GM18498 (cell line): ENCODE data around the gene RAB40C.
A peak's percentile ranks its signal among the peaks of the same experiment; 100 is the strongest.

Source experiments
- ATAC-seq: cut with Tn5 transposase; IDR thresholded peaks from one replicate; pipeline ENCODE4 v1.9.1; 2021; ENCODE audit warnings: mild to moderate bottlenecking, moderate library complexity; ENCODE audit not compliant: unreplicated experiment

RAB40C gene

DNA sequence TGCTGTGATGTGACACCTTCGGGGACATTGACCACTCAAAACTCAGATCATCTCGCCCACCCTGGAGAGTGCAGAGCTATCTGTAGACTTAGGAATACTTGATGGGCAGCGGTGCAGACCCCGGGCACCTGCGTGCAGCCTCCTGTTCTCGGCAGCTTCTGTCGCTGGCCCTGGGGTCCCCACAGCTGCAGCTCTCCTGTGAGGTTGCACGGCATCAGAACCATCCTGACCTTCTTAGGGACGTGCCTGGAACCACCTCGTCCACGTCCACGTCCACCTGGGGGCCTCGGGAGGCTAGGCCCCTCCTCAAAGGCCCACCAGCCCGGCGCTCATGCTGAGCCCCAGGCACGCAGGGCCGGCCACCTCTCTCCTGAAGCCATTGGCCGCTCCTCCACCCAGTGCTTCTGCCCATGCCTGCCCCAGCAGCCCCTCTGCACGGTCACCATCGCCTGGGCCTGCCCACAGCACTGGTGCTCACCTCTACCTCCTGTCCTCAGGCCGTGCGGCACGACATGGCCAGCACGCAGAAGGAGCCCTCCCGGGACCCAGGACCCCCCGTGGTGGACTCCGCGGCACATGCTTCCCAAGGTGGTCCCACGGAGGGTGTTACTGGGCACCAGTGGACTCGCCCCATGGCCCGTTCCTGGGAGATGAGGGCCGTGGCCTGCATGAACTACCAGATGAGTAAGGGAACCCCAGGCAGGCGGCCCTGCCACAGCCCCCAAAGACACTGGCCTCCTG is 38.6 kb downstream of the RAB40C start:
- no peak for ATAC-seq

DNA sequence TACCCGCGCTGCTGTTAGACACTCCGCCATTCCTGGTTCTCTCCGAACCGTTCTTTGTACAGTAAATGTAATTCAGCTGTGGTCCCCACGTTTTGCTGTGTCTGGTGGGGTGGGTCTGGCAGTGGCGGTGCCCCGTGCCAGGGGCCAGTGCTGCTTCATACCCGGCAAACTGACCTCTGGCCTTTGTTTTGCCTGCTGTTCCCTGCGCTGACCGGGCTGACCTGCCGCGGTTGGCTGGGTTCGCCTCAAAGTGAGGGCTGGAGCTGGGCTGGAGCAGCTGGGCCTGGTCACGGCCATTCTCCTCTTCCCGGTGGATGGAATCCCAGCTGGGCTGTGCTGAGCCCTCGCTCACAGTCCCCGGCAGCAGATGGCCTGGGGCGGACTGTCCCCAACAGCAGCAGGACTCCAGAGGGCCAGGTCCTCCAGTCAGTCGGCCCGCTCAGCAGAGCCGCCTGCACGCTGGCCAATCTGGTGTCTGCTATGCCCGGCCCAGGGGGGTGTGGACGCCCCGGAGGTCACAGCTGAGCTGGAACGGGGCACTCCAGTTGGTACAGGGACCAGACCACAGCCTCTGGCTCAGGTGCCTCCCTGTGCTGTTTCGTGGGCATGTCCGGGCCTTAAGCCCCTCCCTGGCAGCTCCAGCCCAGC is 39.4 kb downstream of the RAB40C start:
- ATAC-seq, result no peak

DNA sequence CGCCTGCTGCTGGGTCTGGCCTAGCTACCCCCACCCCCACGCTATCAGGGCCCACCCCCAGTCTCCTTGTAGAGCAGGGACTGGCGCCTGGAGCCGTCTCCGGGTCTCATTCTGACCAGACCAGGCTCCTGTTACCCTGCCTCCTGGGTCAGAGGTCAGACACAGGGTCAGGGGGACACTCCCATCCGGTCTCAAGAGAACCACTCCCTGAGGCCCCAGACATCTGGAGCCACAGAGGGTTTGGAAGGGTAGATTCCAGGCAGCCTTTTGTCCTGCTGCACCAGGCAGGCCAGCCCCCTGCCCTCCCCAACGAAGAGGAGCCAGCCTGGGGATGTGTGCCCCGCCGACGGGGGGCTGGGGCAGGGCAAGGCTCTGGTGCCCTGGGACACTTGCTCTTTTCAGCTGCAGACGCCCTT is 40.0 kb downstream of the RAB40C start:
- ATAC-seq, result no peak

DNA sequence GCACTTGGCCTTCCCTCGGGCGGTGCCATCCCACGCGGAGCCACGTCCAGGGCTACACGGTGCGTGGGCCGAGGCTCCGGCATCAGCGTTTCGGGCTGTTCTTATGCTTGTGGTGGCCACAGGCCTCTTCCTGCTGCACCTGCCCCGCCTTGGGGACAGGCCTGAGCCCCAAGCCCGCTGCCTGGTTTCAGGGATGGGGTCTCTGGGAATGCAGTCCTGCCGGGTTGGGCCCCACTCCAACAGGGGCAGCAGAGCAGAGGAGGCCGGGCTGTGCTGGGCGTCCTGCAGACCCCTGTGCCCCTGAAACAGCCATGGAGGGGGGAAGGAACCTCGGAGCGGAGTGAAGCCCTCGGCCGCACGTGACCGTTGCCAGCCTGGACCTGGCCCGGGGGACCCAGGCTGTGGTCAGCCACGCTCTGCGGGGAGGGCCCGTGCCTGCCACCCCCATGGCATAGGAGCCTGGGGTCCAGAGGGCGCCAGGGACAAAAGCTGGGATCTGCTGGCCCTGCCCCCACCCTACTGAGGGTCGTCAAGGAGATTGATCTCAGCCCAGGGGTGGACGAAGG is 40.5 kb downstream of the RAB40C start:
- ATAC-seq, result no peak

DNA sequence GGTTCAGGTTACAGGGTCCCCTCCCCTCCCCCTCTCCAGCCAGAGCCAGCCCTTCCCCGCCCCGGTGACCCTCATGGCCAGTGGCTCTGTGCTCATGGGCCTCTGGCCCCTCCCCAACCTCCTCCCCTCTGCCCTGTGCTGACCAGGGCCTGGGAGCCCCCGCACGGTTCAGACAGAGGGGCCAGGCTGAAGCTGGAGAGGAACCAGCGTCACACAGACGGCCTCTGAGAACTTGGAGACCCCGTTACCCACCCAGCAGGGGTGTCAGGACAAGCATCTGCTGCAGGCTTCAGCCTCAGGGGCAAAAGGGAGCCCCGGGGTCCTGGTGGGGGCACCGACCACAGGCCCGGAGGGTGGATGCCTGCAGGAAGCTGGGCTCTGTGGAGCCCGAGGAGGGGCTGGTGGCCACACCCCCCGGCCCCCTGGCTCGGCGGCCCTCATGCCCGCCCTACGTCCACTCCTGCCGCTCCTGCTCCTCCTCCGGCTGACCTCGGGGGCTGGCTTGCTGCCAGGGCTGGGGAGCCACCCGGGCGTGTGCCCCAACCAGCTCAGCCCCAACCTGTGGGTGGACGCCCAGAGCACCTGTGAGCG is 41.0 kb downstream of the RAB40C start, which contains the start of gene WFIKKN1:
Gene WFIKKN1 (plus strand): TSS at position 171 of the 591 bp plus-strand sequence. CDS start 269 bp downstream, at position 440.
- no peak for ATAC-seq

DNA sequence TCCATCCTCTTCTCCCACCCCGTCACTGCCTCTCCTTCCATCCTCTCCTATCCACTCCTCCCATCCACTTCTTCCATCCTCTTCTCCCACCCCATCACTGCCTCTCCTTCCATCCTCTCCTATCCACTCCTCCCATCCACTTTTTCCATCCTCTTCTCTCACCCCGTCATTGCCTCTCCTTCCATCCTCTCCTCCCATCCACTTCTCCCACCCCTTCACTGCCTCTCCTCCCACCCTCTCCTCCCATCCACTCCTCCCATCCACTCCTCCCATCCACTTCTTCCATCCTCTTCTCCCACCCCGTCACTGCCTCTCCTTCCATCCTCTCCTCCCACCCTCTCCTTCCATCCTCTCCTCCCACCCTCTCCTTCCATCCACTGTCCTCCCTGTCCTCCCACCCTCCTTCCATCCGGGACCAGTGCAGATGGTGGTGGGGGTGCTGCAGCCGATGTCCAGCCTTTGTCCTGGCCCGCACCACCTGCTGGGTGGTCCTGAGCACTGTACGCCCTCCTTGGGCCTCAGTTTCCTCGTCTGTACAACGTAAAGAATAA is 42.0 kb downstream of the RAB40C start:
- no peak for ATAC-seq

DNA sequence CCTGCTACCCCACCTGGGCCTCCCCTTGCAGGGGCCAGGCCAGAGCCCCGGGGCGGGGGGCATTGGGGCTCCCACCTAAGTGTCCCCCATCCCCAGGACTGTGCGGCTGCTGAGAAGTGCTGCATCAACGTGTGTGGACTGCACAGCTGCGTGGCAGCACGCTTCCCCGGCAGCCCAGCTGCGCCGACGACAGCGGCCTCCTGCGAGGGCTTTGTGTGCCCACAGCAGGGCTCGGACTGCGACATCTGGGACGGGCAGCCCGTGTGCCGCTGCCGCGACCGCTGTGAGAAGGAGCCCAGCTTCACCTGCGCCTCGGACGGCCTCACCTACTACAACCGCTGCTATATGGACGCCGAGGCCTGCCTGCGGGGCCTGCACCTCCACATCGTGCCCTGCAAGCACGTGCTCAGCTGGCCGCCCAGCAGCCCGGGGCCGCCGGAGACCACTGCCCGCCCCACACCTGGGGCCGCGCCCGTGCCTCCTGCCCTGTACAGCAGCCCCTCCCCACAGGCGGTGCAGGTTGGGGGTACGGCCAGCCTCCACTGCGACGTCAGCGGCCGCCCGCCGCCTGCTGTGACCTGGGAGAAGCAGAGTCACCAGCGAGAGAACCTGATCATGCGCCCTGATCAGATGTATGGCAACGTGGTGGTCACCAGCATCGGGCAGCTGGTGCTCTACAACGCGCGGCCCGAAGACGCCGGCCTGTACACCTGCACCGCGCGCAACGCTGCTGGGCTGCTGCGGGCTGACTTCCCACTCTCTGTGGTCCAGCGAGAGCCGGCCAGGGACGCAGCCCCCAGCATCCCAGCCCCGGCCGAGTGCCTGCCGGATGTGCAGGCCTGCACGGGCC is 42.8 kb downstream of the RAB40C start:
- no peak for ATAC-seq

DNA sequence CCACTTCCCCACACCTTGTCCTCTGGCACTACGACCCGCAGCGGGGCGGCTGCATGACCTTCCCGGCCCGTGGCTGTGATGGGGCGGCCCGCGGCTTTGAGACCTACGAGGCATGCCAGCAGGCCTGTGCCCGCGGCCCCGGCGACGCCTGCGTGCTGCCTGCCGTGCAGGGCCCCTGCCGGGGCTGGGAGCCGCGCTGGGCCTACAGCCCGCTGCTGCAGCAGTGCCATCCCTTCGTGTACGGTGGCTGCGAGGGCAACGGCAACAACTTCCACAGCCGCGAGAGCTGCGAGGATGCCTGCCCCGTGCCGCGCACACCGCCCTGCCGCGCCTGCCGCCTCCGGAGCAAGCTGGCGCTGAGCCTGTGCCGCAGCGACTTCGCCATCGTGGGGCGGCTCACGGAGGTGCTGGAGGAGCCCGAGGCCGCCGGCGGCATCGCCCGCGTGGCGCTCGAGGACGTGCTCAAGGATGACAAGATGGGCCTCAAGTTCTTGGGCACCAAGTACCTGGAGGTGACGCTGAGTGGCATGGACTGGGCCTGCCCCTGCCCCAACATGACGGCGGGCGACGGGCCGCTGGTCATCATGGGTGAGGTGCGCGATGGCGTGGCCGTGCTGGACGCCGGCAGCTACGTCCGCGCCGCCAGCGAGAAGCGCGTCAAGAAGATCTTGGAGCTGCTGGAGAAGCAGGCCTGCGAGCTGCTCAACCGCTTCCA is 43.6 kb downstream of the RAB40C start:
- ATAC-seq, result no peak

DNA sequence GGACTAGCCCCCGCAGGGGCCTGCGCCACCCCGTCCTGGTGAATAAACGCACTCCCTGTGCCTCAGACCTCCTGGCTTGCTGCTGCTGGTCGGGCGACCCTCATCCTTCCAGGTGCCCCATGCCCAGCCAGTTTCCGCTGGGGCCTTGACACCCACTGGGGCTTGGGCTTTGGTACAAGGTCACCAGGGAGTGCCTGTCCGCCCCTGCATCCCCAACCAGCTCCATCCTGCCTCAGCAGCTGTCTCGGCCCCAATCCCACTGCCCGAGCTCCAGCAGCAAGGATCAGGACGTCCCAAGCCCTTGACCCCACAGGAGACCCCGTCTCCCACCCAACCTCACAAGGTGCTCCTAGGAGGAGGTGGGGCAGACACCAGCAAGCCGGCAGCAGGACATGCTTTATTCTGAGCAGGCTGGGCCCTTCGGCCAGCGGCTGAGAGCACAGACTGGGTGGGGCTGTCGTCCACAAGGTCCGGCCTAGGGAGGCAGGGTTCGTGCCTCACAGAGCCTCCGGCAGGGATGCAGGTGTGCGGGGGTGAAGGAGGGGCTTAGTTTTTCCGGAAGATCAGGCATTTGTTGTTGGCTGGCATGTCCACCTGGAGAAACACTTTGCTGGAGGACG is 44.3 kb downstream of the RAB40C start:
- ATAC-seq, result no peak

DNA sequence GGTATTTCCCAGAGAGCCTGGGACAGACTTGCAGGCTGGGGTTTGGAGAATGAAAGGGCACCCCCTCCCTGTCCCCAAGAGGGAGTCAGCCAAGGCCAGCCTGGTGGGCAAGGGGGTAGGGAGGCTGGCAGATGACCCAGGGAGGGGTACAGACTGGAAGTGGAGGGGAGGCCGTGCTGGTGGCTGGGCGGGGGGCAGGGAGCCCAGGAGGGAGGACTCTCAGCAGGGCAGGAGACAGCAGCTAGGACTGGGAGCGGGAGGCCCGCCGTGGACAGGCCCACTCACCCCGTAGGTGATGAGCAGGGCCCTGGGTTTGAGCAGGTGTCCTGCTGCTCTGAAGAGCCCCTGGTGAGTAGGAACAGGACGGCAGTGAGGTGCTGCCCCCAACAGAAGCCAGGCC is 45.1 kb downstream of the RAB40C start:
- ATAC-seq, result no peak

DNA sequence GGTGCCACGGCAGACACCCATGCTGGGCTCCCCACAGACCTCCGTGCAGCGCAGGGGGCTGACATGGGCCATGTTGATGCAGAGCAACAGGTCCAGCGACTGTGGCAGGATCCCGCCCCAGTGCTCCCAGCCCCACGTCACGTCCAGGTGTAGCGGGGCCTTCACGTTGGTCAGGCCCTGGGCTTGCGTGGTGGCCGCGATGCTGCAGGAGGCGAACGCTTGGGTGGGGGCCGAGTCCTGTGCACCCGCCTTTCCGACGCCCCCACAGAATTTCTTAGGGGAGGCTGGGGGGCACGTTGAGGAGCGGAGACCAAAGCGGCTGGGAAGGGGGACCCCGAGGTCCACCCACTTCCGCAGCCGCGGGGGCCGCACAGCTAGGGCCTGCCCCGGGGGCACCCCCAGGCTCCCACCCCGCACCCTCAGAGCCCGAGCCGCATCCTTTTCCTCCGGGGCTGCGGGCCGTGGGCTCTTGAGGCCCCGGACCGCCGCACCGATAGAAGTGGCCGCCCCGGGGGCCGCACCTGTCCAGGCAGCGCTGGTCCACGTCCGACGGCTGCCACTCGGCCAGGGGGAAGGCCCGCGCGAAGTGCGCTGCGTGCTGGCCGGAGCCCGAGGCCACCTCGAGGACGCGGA is 45.8 kb downstream of the RAB40C start:
- ATAC-seq, result peak; percentile 4

DNA sequence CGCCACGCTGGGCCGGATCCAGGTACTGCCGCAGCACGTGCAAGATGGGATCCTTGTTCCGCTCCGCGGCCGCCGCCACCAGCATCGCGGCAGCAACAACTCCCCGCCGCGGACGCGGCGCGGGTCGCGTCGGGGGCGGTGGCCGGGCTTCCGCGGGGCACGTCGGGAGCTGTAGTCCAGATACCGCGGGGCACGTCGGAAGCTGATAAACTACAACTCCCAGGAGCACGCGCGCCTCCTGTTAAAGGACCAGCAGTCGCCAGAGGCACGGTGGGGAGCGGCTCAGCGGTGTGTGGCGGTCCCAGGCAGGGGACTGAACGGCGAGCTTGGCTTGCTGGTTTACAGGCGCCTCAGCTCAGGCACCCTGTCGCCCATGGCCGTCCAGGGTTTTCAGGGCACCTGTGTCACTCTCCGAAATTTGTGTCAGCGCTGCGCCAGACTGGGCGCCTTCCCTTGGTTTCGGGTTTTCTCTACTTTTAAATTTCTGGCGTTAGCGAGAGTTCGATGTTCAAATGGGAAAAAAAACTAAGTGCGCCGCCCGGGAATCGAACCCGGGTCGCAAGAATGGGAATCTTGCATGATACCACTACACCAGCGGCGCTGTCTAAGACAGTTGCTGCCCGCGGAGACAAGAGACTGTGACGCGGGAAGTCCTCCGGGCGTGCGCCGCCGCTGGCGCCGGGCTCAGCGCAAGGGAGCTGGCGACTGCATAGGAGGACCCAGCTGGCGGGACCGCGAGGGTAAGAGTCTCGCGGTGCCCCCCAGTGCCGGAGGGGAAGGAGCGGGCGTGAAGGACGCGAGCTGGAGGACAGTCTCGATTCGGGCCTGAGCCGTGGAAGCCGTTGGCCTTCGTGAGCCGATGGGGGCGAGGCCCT is 46.6 kb downstream of the RAB40C start, which contains the start of gene METTL26:
Gene METTL26 (minus strand): TSS at position 100 of the 875 bp plus-strand sequence. CDS start 15 bp downstream, at position 85.
- peak; percentile 75 for ATAC-seq

DNA sequence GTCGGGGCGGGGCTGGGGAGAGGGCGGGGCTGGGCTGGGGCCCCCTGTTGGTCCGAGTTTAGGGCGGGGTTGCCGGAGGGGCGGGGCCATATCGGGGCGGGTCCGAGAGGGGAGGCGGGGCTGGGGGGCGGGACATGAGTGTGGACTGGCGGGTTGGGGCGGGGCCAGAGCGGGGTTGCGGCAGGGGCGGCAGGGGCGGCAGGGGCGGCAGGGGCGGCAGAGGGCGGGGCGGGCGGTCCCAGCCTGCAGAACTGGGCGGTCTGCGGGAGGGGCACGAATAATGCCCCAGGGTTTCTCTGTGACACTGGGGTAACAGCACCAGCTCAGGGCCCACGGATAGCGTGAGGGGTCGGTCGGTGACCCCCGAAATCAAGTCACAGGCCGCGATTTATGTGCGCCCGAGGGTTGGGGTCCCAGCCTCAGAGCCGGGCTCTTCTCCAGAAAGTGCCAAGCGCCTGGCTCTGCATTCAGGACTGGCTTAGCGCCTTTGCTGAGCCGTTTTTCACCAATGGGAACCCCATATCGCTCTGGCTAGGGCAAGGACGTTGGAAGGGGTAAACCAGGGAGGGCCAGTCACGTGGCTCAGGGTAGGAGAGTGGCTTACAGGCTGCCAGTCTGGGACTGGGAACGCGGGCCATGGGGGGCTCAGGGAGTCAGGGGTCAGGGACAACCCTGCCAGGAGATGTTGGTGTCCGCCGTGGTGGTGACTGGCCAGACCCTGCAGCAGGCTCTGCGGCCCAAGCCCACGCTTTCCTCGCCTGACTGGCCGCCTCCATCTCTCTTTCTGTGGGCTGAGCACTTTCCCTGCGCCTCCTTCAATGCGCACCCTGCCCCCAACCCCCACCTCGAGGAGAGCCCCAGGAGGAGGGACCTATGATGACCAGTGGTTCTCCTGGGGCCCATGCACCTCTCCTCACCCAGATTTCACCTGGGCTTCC is 47.5 kb downstream of the RAB40C start:
- ATAC-seq, result no peak

DNA sequence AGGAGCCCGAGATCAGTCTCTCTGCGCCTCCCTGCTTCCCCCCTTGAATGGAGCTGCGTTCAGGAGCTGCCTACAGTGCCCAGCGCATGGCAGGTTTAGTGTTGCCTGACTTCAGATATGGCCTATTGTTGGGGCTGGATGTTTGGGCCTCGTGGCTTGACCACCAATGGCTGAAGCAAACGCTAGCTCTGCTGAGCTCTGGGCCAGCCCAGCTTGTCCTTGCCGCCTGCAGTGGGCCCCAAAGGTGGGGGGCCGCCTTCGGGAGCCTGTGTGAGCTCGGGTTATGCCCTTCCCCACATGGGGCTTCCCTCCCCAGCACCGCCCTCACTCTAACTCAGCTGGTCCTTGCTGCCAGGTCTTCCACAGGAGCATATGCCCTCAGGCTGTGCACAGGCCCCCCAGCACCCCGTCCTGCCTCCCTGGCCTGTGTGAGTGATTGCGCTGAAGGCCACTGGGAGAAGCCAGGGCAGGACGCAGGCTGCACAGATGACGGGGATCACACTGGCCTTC is 48.2 kb downstream of the RAB40C start:
- no peak for ATAC-seq

DNA sequence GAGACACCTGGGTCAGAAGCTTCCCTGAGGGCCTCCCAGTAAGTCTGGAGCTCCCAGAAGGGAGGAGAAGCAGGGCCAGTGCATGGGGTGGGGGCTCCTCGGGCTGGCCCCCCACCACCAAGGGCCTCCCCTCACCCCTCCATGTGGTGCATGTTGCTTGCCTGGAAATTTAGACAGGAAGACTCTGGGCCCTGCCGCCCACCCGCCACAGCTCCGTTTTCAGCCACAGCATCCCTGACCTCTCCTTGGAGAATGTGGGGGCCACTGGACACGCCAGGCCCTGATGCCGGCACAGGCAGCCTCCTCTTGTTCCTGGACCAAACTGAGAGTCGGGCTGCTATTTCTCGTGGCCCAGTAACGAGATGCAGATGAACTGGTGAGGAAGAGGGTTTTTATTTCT is 49.0 kb downstream of the RAB40C start:
- no peak for ATAC-seq

DNA sequence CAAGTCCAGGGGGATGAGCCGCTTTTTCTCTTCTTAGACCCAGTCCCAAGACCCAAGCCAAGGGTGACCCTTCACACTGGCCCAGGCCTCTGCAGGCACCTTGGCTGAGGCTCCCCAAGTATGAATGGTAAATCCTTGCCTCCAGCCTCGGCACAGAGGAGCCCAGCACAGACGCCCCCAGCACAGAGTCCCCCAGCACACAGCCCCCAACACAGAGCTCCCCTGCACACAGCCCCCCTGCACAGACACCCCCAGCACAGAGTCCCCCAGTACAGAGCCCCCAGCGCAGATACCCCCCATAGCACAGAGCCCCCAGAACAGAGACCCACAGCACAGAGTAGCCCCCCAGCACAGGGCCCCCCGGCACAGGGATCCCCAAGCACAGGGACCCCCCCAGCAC is 50.7 kb downstream of the RAB40C start:
- no peak for ATAC-seq
